HFFc6 (cell line): ENCODE data around the gene ATP8A2. TPM values are rescaled to one million over a fixed set of nuclear protein-coding genes. Genes with fewer than 3 reads are reported as not detected.

Experiments
- DNase-seq: peaks from one replicate; pipeline ENCODE4 v3.0.0-alpha.2; 2018
- H3K27ac Mint-ChIP-seq: 2 replicates; pipeline ENCODE4 v1.8.0; 2020; ENCODE audit warnings: mild to moderate bottlenecking, mixed read lengths
- H3K27me3 Mint-ChIP-seq: 2 replicates; pipeline ENCODE4 v1.8.0; 2021; ENCODE audit warnings: mild to moderate bottlenecking, moderate library complexity, mixed read lengths; ENCODE audit not compliant: insufficient read depth
- H3K36me3 Mint-ChIP-seq: 2 replicates; pipeline ENCODE4 v1.8.0; 2021; ENCODE audit warnings: low read depth, mixed read lengths
- H3K4me1 Mint-ChIP-seq: 2 replicates; pipeline ENCODE4 v1.8.0; 2020; ENCODE audit warnings: low read depth, mixed read lengths
- H3K4me3 Mint-ChIP-seq: 2 replicates; pipeline ENCODE4 v1.8.0; 2020; ENCODE audit warnings: mild to moderate bottlenecking, moderate library complexity, mixed read lengths
- H3K9me3 Mint-ChIP-seq: 2 replicates; pipeline ENCODE4 v1.8.0; 2020; ENCODE audit warnings: mild to moderate bottlenecking, mixed read lengths
- CTCF ChIP-seq: fragments of 200-600 bp; sonication (generic); IDR thresholded peaks from 2 replicates; pipeline ENCODE4 v1.5.0; 2021; ENCODE audit warnings: antibody characterized with exemption, mild to moderate bottlenecking
- total RNA-seq, 6 experiments: library from RNA; stranded (reverse); fragmentation: NEBNext Ultra II Directional; extraction: Animal tissue kit (Norgen Biotek cat#: 25700); gene quantifications; 2 replicates in 1 of 6; 3 replicates in 5 of 6; pipeline ENCODE4 v1.2.3, GENCODE V29; 2021

ATP8A2 gene
- total RNA-seq, 6 experiments from 2014 or later, result 0.02 TPM; not detected in 5

GRCh38 chr13:25848812-25849745 is 477.3 kb downstream of the ATP8A2 start:
- no peak for DNase-seq
- H3K27ac Mint-ChIP-seq, result no peak overlapping the region
- H3K9me3 Mint-ChIP-seq, result peaks cover 39% of the 10 kb centered on the region
- H3K4me3 Mint-ChIP-seq, result no peak overlapping the region
- H3K27me3 Mint-ChIP-seq, result no peaks in the 10 kb centered on the region; the same call in 1 of the 2 replicates
- H3K36me3 Mint-ChIP-seq, result no peaks in the 10 kb centered on the region
- no peaks in the 10 kb centered on the region for H3K4me1 Mint-ChIP-seq
- no peak for TF ChIP-seq CTCF

GRCh38 chr13:25857830-25858229 is 486.1 kb downstream of the ATP8A2 start:
- H3K27me3 Mint-ChIP-seq, result peaks cover 1% of the 10 kb centered on the region; the same call in 1 of the 2 replicates
- H3K27ac Mint-ChIP-seq, result no peak overlapping the region
- H3K4me1 Mint-ChIP-seq, result no peaks in the 10 kb centered on the region
- H3K36me3 Mint-ChIP-seq, result no peaks in the 10 kb centered on the region; the same call in 1 of the 2 replicates
- H3K9me3 Mint-ChIP-seq, result peaks cover 47% of the 10 kb centered on the region
- DNase-seq, result no peak
- TF ChIP-seq CTCF, result no peak
- H3K4me3 Mint-ChIP-seq, result no peak overlapping the region

GRCh38 chr13:25859528-25859927 is 487.8 kb downstream of the ATP8A2 start:
- H3K27me3 Mint-ChIP-seq, result peaks cover 1% of the 10 kb centered on the region; the same call in 1 of the 2 replicates
- H3K27ac Mint-ChIP-seq, result no peak overlapping the region
- H3K36me3 Mint-ChIP-seq, result no peaks in the 10 kb centered on the region; the same call in 1 of the 2 replicates
- H3K9me3 Mint-ChIP-seq, result peaks cover 58% of the 10 kb centered on the region
- H3K4me3 Mint-ChIP-seq, result no peak overlapping the region
- no peak for DNase-seq
- H3K4me1 Mint-ChIP-seq, result no peaks in the 10 kb centered on the region
- no peak for TF ChIP-seq CTCF

- peaks cover 1% of the 10 kb centered on the region; the same call in 1 of the 2 replicates for H3K27me3 Mint-ChIP-seq
- no peak overlapping the region for H3K4me3 Mint-ChIP-seq
- no peak for DNase-seq
- no peak overlapping the region for H3K27ac Mint-ChIP-seq
- H3K4me1 Mint-ChIP-seq, result no peaks in the 10 kb centered on the region
- no peak for TF ChIP-seq CTCF
- H3K9me3 Mint-ChIP-seq, result peaks cover 53% of the 10 kb centered on the region
- no peaks in the 10 kb centered on the region; the same call in 1 of the 2 replicates for H3K36me3 Mint-ChIP-seq
Observed at GRCh38 chr13:25860265-25860664, 488.5 kb downstream of the ATP8A2 start.

- Mint-ChIP-seq H3K36me3 (no peaks in the 10 kb centered on the region; the same call in 1 of the 2 replicates), H3K4me1 (no peaks in the 10 kb centered on the region), H3K4me3 (no peak overlapping the region), H3K9me3 (peaks cover 47% of the 10 kb centered on the region), H3K27me3 (peaks cover 1% of the 10 kb centered on the region; the same call in 1 of the 2 replicates), H3K27ac (no peak overlapping the region)
- TF ChIP-seq CTCF, result no peak
- DNase-seq, result no peak
Observed at GRCh38 chr13:25860862-25861261, 489.1 kb downstream of the ATP8A2 start.
